GM19438 (cell line): ENCODE results near the gene BRINP3.
"Not testable (repeated sequence)": the region's sequence is repeated elsewhere in the genome, so short reads cannot be mapped to it uniquely, and the experiment has no call there.

ENCODE experiments used
- ATAC-seq: cut with Tn5 transposase; IDR thresholded peaks from one replicate; pipeline ENCODE4 v1.9.1; 2021; ENCODE audit warnings: low read depth; ENCODE audit not compliant: unreplicated experiment

BRINP3 gene

DNA sequence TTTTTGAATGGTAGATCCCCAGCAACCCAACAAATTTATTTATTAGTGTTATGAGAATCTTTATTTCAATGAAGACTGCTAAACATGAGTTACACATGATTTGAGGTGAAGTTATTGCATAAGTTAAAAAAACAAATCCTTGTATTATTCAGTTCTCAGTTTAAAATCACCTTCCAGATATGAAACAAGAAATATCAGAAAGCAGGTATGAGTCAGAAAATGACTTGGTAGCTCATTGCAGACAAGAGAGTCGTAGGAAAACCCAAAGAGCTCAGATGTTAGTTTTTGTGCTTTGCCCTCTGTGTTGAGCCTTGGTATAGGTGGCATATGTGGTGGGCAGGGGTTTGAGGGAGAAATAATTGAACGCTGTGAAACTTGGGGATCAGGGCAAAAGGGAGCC is 339.4 kb downstream of the BRINP3 start:
- no peak for ATAC-seq

DNA sequence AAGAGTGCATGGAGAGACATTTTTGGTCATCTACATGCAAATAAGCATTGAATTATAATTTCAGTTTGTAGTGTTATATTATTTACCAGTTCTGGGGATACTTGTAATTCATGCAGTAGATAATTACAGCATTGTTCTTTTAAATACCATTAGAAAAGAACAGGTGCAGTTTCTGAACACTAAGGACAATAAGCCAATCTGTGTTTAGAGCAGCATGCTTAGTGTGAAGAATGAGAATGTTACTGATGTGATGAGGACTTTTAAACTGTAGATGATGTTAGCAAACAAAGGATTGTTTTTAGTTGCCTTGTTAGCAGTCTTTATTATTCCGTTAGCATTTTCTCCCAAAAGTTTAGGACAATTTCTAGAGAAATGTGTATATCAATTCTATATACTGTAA is 348.3 kb downstream of the BRINP3 start:
- no peak for ATAC-seq

DNA sequence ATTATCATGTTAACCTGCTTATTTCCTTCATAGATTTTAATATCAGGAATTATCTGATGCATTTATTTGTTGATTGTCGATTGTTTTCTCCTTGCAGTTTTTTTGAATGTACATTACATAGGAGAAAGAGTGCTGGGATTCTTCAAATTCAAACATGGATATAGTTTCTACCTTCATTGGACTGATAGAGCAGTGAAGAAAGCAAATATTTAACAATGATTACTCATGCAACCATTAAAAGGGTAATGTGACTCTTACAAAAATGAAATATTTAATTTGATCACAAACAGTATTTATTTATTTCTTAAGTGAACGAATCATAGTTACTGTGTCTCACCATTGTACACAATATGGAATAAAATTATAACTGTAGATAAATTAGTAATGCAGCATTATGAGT is 350.9 kb downstream of the BRINP3 start:
- no peak for ATAC-seq

DNA sequence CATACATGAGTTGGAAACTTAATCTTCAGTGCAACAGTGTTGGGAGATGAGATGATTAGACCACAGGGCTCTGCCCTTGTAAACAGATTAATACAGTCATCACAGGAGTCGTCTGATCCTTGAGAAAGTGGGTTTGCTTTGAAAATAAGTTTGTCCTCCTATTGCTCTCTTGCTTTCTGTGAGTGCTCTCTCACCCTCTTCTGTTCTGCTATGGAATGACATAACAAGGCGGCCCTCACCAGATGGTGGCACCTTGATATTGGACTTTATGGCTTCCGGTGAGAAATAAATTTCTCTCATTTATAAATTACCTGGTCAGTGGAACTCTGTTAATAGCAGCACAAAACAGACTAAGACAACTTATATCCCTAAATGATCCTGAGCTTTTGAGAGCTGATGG is 353.6 kb downstream of the BRINP3 start:
- no peak for ATAC-seq

DNA sequence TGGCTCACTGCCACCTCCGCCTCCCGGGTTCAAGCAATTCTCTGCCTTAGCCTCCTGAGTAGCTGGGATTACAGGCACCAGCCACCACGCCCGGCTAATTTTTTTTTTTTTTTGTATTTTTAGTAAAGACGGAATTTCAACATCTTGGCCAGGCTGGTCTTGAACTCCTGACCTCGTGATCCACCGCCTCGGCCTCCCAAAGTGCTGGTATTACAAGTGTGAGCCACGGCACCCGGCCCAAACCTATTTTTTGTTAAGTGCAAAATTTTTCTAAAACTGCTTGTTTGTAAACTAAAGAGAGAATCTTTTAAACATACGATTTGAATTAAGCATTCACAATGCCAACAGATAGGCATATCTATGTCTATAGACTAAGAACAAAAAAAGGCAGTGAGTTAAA is 357.1 kb downstream of the BRINP3 start:
- ATAC-seq = not testable (repeated sequence)

DNA sequence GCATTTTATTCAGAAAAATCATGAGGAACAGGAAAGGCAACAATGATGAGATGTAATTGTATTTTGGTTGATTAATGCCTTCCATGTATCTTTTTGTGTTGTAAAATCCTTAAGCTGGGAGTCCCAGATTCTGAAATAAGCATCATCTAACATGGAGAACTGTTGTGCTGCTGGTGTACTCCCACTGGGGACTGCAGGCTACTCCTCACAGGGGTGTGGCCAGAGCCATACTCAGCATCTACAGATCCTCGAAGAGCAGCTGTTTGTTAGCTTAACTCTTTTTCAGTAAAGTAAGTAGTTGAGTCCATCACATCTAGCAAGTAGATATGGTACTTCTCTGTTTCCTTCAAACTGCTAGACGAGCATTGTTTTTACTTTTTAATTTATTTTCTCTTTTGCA is 358.0 kb downstream of the BRINP3 start:
- ATAC-seq = no peak

DNA sequence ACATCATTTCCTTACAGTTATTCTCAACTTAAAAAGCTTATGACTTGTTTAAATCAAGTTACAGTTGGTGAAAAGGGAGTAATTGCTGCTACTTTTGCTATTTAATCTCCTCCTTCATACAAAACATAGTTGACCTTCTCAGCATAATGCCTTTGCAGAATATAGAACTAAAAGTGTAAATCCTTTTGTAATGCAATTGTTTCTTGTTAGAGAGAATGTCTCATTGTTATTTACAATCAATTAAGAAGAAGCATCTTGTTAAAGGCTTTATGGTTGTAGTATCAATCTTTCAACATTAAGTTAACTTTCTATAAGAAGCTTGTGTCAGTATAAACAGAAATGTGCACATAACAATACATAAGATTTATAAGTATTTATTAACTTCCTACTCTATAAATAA is 360.7 kb downstream of the BRINP3 start:
- no peak for ATAC-seq

DNA sequence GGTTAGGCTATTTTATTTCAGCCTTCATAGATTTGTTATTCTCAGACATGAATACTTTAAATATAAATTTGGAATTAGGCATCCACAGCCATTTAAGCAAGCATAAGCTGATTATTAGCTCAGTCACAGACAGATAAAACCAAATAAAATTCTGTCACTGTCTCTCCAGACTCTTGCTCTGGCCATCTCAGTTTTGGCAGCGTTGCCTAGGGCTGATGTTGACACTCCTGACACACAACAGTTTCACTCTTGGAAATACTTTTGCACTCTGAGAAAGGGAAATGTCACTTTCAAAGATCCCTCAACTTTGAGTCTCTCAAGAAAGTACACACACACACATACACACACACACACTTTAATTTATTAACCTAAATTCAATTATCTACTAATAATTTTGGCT is 372.7 kb downstream of the BRINP3 start:
- no peak for ATAC-seq

DNA sequence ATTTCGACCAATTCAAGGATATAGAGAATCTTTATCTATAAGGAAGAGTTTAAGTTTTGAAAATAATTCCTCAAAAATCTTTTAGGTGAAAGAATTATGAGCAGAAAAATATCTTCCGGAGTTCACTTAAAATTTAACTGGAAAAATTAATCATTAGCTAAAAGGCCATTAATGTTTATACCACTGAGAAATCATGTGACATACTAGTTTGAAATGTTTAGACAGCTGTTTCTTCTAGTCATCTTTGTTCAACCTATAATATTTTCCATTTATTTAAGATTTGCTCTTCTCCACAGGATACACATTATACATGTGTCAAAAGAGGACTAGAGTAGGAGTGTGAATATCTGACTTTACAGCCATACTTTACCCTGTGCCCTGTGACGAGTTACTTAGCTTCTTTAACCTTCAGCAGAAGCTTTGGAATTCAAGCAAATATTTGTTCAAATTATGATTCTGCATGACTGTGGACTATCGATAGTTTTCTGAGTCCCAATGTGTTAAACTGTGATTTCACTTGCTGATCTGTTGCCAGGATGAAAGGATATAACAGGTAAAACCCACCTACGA is 374.8 kb downstream of the BRINP3 start:
- ATAC-seq = no peak

DNA sequence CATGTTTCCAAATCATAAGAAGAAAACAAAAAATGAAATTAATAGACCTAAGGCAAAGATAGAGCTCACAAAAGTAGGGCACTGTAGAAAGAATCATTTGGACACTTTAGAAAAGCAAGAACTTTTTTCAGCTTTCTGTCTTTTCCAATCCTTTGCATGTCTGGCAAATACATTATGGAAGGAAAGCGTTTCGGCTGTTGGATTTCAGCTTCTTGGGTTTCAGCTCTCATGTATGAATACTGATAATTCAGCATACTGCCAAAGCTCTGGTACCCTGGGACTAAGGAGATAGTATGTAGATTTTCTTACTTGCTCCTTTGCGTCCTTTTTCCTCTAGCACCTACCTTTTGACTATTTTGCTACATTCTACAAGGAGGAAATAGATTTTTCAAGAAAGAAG is 375.9 kb downstream of the BRINP3 start:
- no peak for ATAC-seq

DNA sequence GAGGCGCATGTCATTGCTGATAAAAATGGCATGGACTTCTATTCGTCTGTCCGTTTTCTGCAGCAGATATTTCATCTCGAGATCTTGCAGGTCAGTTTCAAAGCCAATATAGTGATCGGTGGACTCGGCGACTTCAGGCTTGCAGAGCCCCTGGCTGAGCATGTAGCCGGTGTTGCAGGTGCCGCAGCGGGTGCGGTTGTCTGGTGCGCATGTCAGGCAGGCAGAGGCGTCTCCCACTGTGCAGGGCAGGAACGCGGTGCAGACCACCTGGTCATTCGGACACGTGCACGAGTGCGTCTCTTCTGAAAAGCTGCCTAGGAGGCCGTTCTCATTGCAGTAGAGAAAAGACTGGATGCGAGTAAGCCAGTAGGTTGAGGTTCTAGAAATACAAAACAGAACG is 378.9 kb downstream of the BRINP3 start:
- ATAC-seq = no peak

DNA sequence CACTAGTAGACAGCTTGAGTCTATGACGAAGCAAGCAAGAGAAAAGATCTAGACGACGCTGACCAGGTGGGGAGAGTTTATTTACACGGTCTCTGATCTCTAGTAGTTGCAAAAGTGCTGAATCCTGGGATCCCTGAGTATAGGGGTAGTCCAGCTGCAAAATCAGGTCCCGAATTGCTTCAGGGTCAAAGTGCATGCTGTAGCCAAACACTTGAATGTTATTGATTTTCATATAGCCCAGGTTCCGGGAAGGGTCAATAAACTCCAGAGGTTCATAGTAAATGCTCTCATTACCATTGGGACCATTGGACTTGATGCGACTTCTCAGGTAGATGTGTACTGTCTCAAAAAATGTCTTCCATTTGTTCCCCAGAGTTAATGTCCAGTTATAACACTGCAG is 379.6 kb downstream of the BRINP3 start:
- ATAC-seq = no peak

DNA sequence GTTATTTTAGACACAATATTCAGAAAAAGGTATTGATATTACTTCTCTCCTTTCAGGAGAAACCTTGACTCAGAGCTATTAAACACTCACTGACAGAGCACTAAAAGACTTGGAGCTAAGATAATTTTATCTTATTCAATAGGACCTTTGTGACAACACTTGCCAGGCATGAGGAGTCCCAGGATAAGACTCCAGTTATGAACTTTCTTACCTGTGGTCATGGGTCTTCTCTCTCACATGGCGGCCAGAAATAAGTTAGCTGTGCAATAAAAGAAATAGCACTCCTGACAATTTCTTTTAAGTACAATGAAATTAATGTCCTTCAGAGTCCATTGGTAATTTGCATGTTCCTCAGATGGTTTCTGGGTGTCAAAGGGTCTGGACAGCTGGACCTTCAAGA is 382.1 kb downstream of the BRINP3 start:
- no peak for ATAC-seq

DNA sequence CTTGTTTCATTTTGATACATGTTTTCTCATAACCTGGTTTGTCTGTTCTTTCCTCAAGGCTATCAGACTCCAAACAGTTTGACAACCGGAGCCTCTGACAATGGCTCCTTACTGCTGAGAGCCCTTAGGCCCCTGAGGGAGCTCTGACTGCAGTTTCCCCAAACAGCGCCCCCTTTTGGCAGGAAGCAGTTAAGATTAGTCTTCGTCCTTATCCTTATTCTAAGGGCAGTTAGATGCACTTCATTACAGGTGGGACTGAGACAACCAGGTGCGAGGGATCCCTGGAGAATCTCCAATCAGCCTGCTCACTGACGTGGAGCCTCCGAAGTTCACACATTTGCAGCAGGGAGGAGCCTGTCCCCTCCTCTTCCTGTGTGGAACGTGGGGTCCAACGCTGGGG is 393.1 kb downstream of the BRINP3 start:
- ATAC-seq = no peak

DNA sequence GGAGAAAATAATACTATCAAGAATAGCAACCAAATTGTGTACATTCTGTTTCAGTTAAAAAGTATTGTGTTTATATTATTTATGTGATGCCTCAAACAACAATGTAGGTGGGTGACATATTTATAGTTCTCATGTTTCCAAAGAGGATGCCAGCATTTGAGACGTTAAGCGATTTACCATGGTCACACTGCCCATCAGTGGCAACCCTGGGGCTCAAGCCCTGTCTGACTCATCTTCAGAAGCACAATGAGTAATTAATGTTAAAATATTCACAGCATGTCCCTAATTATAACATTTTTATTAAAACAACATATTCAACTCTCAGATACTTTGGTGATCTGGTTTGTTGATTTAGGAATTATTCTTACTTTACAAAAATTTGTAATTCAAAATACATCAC is 409.4 kb downstream of the BRINP3 start:
- ATAC-seq = no peak

DNA sequence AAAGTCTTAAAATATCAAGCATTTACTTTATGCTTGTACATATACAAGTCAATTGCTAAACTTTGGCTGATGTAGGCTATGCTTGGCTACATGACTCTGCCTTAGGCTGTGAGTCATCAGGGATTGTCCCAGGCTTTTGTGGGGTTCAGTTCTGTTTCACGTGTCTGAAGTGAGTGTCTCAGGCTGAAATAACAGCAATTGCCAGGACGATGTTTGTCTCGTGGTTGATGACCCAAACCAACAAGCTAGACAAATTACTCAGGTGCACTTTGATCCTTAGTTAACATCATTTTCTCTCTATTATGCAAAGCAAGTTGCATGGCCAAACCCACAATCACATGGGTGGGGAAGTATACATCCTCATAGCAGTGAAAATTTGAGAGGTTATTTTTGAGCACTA is 410.1 kb downstream of the BRINP3 start:
- no peak for ATAC-seq

DNA sequence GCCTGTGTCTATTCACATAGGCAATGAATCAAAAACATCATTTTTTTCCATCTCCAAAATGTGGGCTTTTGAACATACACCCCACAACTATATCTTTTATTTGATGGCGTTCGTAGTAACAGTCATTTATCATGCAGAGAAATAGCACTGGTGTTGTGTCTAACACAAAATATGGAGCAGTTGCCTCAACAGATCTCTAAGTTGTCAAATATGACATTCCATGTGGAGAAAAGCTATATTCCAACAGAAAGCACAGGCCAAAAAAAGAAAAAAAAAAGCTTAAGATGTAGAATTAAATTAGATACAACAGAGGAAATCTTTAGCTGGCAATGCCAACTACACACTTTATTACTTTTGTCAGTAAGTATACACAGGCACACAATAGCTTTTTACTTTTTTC is 411.7 kb downstream of the BRINP3 start:
- ATAC-seq = no peak

DNA sequence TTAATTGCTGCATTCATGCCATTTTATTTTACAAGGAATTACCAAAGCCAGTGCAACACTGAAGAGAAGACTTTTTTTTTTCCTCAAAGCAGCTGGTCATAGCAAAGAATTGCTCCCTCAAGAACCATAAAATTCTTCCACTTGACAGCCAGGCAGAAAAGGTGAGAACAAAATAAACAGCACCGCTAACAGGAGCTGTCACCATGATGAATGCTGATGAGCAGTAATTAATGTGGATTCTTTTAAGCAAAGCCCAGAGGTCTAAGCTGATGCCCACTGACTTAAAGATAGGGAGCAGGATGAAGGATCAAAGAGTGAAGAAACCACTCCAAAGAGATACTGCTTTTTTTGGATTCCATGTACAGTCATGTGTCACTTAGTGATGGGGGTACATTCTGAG is 428.4 kb downstream of the BRINP3 start:
- ATAC-seq = no peak
